HG02642 (cell line): ENCODE measurements around the gene GALM.
"Not testable (repeated sequence)": the region's sequence is repeated elsewhere in the genome, so short reads cannot be mapped to it uniquely, and the experiment has no call there.

Source experiments
- ATAC-seq: cut with Tn5 transposase; IDR thresholded peaks from one replicate; pipeline ENCODE4 v1.9.1; 2021; ENCODE audit warnings: mild to moderate bottlenecking; ENCODE audit not compliant: unreplicated experiment, poor library complexity

Gene GALM

DNA sequence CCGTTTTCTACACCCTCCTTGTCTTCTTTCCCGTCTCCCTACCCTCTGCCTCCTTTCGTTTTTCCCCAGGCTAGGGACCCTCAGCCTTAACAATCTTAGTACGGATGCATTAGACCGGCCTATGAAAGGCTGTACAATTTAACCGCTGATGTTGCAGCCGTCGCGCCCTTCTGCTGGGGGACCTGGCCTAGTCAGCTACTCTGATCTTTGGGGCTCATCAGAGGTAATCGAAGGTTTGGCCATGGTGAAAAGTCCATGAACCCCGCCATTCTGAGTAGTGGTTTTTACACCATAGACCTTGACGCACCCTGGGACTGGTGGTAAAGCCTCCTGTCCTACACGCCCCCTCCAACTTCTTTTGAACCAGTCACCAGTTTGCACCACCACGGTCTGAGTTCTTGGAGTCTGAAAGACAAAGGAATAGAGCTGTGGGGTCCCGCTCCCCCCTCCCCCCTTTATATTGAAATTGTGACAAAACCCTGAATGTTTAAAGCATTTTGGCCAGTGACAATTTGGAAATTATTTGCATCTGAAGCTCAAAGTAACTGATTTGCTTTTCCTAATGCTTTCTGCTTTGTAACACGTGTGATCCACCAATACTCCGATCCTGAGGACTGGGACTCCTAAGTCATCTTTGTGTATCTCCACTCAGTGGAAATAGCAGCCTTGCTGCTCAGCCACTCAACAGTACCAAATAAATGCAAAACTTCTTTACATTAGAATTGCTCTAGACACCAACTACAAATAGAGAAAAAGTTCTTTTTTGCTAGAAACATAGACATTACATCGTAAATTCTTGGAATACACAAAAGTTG, 85.9 kb downstream of the GALM start:
- ATAC-seq: no peak

DNA sequence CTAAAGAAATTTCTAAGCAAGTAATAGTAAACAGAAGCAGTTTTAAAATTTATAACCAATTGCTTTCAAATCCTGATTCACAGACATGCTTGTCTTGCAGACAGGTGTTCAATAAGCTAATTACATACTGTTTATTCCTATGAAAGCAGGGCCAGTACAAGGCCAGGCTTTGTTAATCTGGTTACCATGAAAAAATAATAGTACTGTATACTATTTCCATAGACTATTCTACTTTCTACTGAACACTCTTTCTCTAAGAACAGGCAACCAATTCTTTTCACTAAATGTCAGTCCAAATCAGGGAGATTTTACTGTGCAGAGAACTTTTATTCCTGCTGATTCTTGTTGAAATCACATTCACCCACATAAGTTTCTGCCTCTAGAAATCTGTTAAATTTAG, 88.1 kb downstream of the GALM start:
- no peak for ATAC-seq

- ATAC-seq: no peak
Measured at GRCh38 chr2:38754506-38754905, 88.6 kb downstream of the GALM start.

- ATAC-seq: not testable (repeated sequence)
Measured at GRCh38 chr2:38755891-38756290, 90.0 kb downstream of the GALM start.

DNA sequence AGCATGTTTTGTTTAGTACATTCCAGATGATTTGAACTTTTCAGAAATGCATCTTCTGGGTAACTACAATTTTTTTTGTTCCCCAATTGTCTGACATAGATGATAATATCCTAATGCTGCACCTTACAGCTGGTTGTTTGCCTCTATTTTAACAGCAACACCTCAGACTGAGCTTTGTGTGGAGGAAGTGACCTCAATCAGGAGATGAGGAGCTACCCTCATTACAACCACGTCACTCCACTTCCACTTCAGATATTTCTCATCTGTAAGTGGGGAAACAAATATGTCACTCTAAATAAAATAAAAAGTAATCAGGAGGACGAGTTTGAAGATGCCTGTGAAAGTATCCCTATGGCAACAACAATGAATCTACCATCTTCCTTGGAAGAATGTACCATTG, 97.3 kb downstream of the GALM start:
- ATAC-seq: no peak

- ATAC-seq: no peak
Measured at GRCh38 chr2:38763728-38764127, 97.8 kb downstream of the GALM start.

DNA sequence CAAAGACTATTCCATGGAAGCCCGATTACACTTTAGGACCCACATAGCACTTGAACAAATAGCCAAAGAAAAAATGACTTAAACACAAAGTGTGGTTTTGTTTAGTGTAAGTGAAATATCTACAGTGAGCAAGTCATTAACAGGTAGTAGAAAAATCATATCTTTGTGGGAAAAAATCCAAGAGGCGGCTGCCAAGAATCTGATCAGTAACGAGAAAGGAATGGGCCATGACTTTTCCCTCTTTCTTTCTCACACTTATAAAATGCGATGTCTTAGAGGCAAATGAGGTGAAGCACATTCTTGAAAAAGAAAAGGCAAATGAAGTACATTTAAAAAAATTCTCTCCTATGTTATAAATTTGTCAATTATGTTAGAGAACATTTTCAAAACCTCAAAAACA, 99.2 kb downstream of the GALM start:
- no peak for ATAC-seq

- ATAC-seq: no peak
Measured at GRCh38 chr2:38765551-38765950, 99.6 kb downstream of the GALM start.

- ATAC-seq: no peak
Measured at GRCh38 chr2:38771632-38772031, 105.7 kb downstream of the GALM start.

DNA sequence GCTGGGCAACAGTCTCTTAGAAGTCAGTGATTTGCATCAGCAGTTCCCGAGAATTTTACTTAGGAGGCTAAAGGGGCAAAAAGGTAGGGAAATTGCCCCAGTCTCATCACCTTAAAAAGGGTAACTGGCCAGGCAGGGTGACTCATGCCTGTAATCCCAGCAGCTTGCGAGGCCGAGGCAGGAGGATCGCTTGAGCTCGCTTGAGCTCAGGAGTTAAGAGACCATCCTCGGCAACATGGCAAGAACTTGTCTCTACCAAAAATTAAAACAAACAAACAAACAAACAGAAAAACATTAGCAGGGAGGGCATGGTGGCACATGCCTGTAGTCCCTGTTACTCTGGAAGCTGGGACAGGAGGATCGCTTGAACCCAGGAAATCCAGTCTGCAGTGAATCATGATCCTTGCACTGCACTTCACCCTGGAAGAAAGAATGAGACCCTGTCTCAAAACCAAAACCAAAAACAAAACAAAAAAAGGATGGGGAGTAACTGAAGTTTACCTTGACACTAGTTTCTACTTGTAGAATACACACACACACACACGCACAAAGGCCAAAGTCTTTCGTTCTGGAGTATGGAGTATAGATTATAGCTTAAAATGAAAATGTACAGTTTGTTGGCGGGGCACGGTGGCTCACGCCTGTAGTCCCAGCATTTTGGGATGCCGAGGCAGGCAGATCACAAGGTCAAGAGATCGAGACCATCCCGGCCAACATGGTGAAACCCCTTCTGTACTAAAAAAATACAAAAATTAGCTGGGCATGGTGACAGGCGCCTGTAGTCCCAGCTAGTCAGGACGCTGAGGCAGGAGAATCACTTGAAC, 109.4 kb downstream of the GALM start:
- no peak for ATAC-seq

DNA sequence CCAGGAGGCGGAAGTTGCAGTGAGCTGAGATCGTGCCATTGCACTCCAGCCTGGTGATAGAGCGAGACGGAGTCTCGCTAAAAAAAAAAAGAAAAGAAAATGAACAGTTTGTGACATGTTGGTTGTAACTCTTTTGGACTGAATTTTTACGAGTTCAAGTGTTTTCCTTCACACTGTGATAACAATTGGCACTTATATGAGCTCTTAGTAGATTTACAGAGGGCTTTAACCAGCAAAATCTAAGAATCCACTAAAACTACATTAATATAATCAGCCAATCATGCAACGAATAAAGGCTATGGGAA, 110.0 kb downstream of the GALM start:
- ATAC-seq: no peak

DNA sequence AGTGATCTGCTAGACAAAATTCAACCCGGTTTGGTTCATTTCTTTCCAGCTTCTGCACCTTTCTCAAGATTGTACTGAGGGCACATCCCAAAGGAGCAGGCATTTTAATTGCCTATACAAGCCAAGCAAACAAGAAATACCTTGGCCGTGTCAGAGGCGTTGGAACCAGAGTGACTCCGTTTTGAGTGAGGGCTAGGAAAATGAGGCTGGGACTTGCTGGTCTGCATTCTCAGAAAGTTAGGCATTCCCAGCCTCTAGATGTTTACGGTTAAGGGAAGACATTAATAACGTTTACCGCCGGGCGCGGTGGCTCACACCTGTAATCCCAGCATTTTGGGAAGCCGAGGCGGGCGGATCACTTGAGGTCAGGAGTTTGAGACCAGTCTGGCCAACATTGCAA, 110.6 kb downstream of the GALM start:
- ATAC-seq: no peak

DNA sequence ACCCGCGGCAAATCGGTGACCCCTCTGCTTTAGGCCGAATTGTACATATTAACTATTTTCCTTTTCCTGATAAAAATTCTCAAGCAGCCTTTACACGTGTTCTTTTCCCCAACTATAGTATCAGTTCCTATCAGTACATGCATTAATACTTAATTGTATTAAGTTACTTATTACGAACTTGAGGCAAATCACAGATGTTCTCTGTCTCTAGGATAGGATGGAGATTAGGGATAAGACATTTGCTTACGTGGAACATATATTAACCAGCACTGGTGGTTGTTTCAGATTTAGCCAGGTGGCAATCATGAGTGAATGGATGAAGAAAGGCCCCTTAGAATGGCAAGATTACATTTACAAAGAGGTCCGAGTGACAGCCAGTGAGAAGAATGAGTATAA, 112.8 kb downstream of the GALM start:
- ATAC-seq: no peak

DNA sequence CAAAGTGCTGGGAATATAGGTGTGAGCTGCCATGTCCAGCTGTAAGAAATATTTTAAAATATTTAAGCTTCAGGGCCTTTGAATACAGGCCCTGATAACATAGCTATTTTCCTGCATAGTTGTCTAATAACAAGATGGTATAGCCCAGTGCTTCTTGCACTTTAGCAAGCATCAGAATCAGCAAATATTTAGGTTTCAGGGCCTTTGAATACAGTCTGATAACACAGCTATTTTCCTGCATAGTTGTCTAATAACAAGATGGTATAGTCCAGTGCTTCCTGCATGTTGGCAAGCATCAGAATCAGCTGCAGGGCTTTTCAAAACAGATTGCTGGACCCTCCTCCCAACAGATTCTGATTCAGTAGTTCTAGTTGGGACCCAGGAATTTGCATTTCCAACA, 117.7 kb downstream of the GALM start:
- ATAC-seq: no peak
